HL-60 (cell line): ENCODE data around the gene FOXP4.

ENCODE experiments used
- DNase-seq, 2 experiments: peaks; one replicate each; pipeline ENCODE4 v3.0.0-alpha.2; 2010 to 2020; ENCODE audit warnings: low read depth in 1 of 2, low spot score in 1 of 2
- H3K27ac ChIP-seq: fragments of 250-450 bp; sonication (Bioruptor Pico); replicated peaks from 2 replicates; pipeline ENCODE4 v1.5.1; 2020; ENCODE audit warnings: mild to moderate bottlenecking, moderate library complexity
- H3K27me3 ChIP-seq: fragments of 250-450 bp; sonication (Bioruptor Pico); 2 replicates; pipeline ENCODE4 v1.5.1; 2021; ENCODE audit warnings: mild to moderate bottlenecking, moderate library complexity; ENCODE audit not compliant: insufficient read depth, poor library complexity, severe bottlenecking
- H3K4me3 ChIP-seq: replicated peaks from 2 replicates; pipeline ENCODE4 v1.5.1; 2011; ENCODE audit warnings: mild to moderate bottlenecking, control low read depth, low read length; ENCODE audit not compliant: insufficient read depth
- CTCF ChIP-seq: IDR thresholded peaks from one replicate; pipeline ENCODE4 v1.5.1; 2011; ENCODE audit warnings: low read length, control low read depth, inconsistent platforms; ENCODE audit not compliant: insufficient read depth
- GABPA ChIP-seq: IDR thresholded peaks from 2 replicates; pipeline ENCODE4 v1.6.1; 2012; ENCODE audit warnings: low read depth
- POLR2AphosphoS5 ChIP-seq: IDR thresholded peaks from 2 replicates; pipeline ENCODE4 v1.6.1; 2012; ENCODE audit warnings: low read depth
- REST ChIP-seq: IDR thresholded peaks from 2 replicates; pipeline ENCODE4 v1.6.1; 2012; ENCODE audit warnings: low read depth; ENCODE audit not compliant: insufficient replicate concordance
- SPI1 ChIP-seq: IDR thresholded peaks from 2 replicates; pipeline ENCODE4 v1.6.1; 2012; ENCODE audit warnings: low read depth, mild to moderate bottlenecking, borderline replicate concordance

The FOXP4 gene

GRCh38 chr6:41584668-41585205 is 38.6 kb downstream of the FOXP4 start:
- TF ChIP-seq POLR2AphosphoS5 (no peak), REST (no peak)
- DNase-seq = no peak
- Histone ChIP-seq H3K4me3 (no peak overlapping the region), H3K27me3 (no peaks in the 10 kb centered on the region), H3K27ac (no peak overlapping the region)

GRCh38 chr6:41585605-41586004 is 39.4 kb downstream of the FOXP4 start:
- no peaks in the 10 kb centered on the region for H3K27me3 ChIP-seq
- DNase-seq = no peak
- TF ChIP-seq SPI1 (no peak), REST (no peak), CTCF (no peak), GABPA (no peak)
- no peak overlapping the region for H3K4me3 ChIP-seq
- no peak overlapping the region for H3K27ac ChIP-seq

- H3K4me3 ChIP-seq = no peak overlapping the region
- TF ChIP-seq POLR2AphosphoS5 (no peak), GABPA (no peak)
- no peaks in the 10 kb centered on the region for H3K27me3 ChIP-seq
- H3K27ac ChIP-seq = no peak overlapping the region
- no peak for DNase-seq
These were observed 40.2 kb downstream of the FOXP4 start for GRCh38 chr6:41586252-41587007.

GRCh38 chr6:41587131-41587879 is 41.1 kb downstream of the FOXP4 start:
- no peak overlapping the region for H3K27ac ChIP-seq
- H3K4me3 ChIP-seq = no peak overlapping the region
- DNase-seq = no peak
- no peak for TF ChIP-seq CTCF
- TF ChIP-seq REST = no peak
- no peak for TF ChIP-seq GABPA
- TF ChIP-seq SPI1 = no peak
- TF ChIP-seq POLR2AphosphoS5 = no peak
- no peaks in the 10 kb centered on the region for H3K27me3 ChIP-seq
